Epithelial cell of proximal tubule (primary cell): Measurements from ENCODE around the gene NKD2. TPM values are rescaled to one million over a fixed set of nuclear protein-coding genes. Genes with fewer than 3 reads are reported as not detected.

Source experiments
- DNase-seq: peaks from one replicate; pipeline ENCODE4 v3.0.0-alpha.2; 2011; ENCODE audit warnings: low read depth
- H3K4me3 ChIP-seq: 2 replicates; pipeline ENCODE4 v1.5.1; 2011; ENCODE audit warnings: low read depth, mild to moderate bottlenecking, low read length
- CTCF ChIP-seq: conservative IDR thresholded peaks from 2 replicates; pipeline ENCODE4 v1.5.1; 2012; ENCODE audit warnings: low read depth, mild to moderate bottlenecking, low read length
- total RNA-seq: library from RNA; depleted of rRNA; stranded (reverse); fragments of >200 nt; gene quantifications from 2 replicates; pipeline ENCODE4 v1.2.3, GENCODE V29; 2015

NKD2 gene
- total RNA-seq, 1 donor from 2014 or later: not detected

- TF ChIP-seq CTCF: no peak
These were observed 35.5 kb downstream of the NKD2 start for GRCh38 chr5:1044117-1044516.

GRCh38 chr5:1045960-1046560, 37.5 kb downstream of the NKD2 start:
- TF ChIP-seq CTCF: no peak
- DNase-seq: no peak
- no peak overlapping the region for H3K4me3 ChIP-seq

More at GRCh38 chr5:1044117-1044516, 35.5 kb downstream of the NKD2 start:
- no peak for DNase-seq
- no peak overlapping the region for H3K4me3 ChIP-seq

- DNase-seq: no peak
- TF ChIP-seq CTCF: no peak
- H3K4me3 ChIP-seq: no peak overlapping the region
These were observed 38.8 kb downstream of the NKD2 start for GRCh38 chr5:1047332-1047965.

- no peak for TF ChIP-seq CTCF
- no peak for DNase-seq
- H3K4me3 ChIP-seq: no peak overlapping the region
These were observed 39.6 kb downstream of the NKD2 start for GRCh38 chr5:1048162-1048721.

GRCh38 chr5:1048861-1049838, 40.5 kb downstream of the NKD2 start:
- no peak overlapping the region for H3K4me3 ChIP-seq
- TF ChIP-seq CTCF: no peak
- no peak for DNase-seq

- no peak for DNase-seq
- no peak overlapping the region for H3K4me3 ChIP-seq
- no peak for TF ChIP-seq CTCF
These were observed 42.1 kb downstream of the NKD2 start for GRCh38 chr5:1050423-1051365.
